SK-N-SH treated with all-trans-retinoic acid at 6 μM for 48 hours (cell line): Measurements from ENCODE around the gene DLG1.

Experiments used
- TCF4 ChIP-seq: fragments of 250-450 bp; sonication (Bioruptor Pico); IDR thresholded peaks from 2 replicates; pipeline ENCODE4 v1.8.0; 2021; ENCODE audit warnings: mild to moderate bottlenecking, moderate library complexity, borderline replicate concordance
- TOX ChIP-seq: fragments of 250-450 bp; sonication (Bioruptor Pico); IDR thresholded peaks from 2 replicates; pipeline ENCODE4 v1.8.0; 2021; ENCODE audit warnings: mild to moderate bottlenecking, moderate library complexity, borderline replicate concordance
- ZFP30 ChIP-seq: fragments of 450-650 bp; formaldehyde crosslinking; IDR thresholded peaks from 2 replicates; pipeline ENCODE4 v1.5.0; 2022; ENCODE audit warnings: mild to moderate bottlenecking, moderate library complexity

DNA sequence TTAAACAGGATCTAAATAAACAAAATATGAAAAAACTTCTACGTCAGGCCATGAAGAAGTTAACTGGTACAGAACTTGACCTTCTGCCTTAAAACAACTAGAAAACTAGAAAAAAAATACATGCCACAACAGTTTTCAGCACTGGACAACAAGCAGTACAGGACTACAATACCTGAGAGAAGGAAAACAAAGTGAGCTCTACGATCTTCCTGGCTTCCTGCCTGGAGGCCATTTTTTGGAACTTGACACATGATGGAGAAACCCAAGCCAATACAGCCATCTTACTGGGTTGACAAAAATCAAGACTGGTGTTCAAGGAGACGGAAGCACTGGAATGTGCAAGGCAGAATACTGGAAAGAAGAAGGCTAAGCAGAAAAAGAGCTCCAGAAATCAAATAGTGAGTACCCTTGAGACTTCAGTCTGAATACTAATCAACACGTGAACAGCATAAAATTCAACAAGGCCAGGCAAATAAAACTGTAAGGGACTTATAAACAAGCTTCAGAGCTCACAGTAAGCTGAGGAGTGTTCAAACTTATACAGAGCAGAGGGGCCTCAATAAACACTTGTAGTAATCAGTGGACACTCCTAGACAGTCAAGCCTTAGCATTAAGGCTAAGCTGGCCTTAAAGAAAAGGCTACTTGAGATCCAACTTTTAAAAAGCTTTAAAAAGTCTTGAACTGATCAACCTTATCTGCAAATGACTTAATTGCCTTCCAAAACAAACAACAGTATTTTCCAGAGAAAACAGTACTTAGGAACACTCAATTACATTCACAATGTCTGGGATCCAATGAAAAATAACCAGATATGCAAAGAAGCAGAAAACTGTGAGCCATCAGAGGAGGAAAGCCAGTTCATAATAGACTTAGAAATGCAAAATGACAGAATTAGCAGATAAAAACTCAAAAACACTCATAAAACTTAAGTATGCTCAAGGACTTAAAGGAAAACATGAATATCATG lies 63.2 kb downstream of the DLG1 start:
- TF ChIP-seq TCF4 (CRISPR knock-in tag) (no peak), ZFP30 (CRISPR knock-in tag) (no peak), TOX (CRISPR knock-in tag) (no peak)
